A673 (cell line): ENCODE measurements around the gene C11orf21. TPM values are rescaled to one million over a fixed set of nuclear protein-coding genes. Genes with fewer than 3 reads are reported as not detected.

Experiments used
- BruUV-seq: library from RNA; stranded (reverse); fragments of 400-500 nt; replicated peaks from 2 replicates; lab custom pipeline; 2021; lab: Mats Ljungman, UMichigan
- CTCF ChIA-PET: fragments of 300-600 bp; sonication (Branson Sonifier 250); formaldehyde crosslinking; loops from one replicate; lab custom pipeline; 2022; ENCODE audit warnings: antibody characterized with exemption; lab: Charles Lee
- POLR2A ChIA-PET: fragments of 300-600 bp; sonication (Branson Sonifier 250); formaldehyde crosslinking; loops from one replicate; lab custom pipeline; 2022; ENCODE audit warnings: antibody characterized with exemption; ENCODE audit not compliant: low non-redundant PET; lab: Charles Lee
- DNase-seq: peaks from one replicate; pipeline ENCODE4 v3.0.0-alpha.2; 2015; ENCODE audit warnings: low spot score
- H3K27ac ChIP-seq: fragments of 200-600 bp; sonication (generic); 2 replicates; pipeline ENCODE4 v1.5.1; 2016; ENCODE audit warnings: mixed run types, low read depth, mild to moderate bottlenecking, mixed read lengths, antibody characterized with exemption, low read length; ENCODE audit not compliant: poor library complexity, severe bottlenecking
- H3K27me3 ChIP-seq: fragments of 200-600 bp; sonication (generic); replicated peaks from 2 replicates; pipeline ENCODE4 v1.6.1; 2017; ENCODE audit warnings: mixed run types, low read depth, mild to moderate bottlenecking, mixed read lengths, antibody characterized with exemption, low read length; ENCODE audit not compliant: insufficient read depth, poor library complexity
- H3K36me3 ChIP-seq: fragments of 200-600 bp; sonication (generic); 2 replicates; pipeline ENCODE4 v1.6.1; 2016; ENCODE audit warnings: mixed run types, mild to moderate bottlenecking, mixed read lengths, antibody characterized with exemption, low read length; ENCODE audit not compliant: insufficient read depth, poor library complexity, severe bottlenecking
- H3K4me1 ChIP-seq: fragments of 200-600 bp; sonication (generic); 2 replicates; pipeline ENCODE4 v1.6.1; 2017; ENCODE audit warnings: mixed run types, mild to moderate bottlenecking, mixed read lengths, antibody characterized with exemption, low read length; ENCODE audit not compliant: insufficient read depth, poor library complexity, severe bottlenecking
- H3K4me3 ChIP-seq: fragments of 200-600 bp; sonication (generic); 2 replicates; pipeline ENCODE4 v1.5.1; 2016; ENCODE audit warnings: low read depth, mixed run types, mild to moderate bottlenecking, mixed read lengths, low read length; ENCODE audit not compliant: poor library complexity, severe bottlenecking
- H3K9me3 ChIP-seq: fragments of 200-600 bp; sonication (generic); 2 replicates; pipeline ENCODE4 v1.6.1; 2016; ENCODE audit warnings: mixed run types, low read depth, mild to moderate bottlenecking, mixed read lengths, antibody characterized with exemption, low read length; ENCODE audit not compliant: poor library complexity, severe bottlenecking
- CTCF ChIP-seq: fragments of 300-800, 200-600 bp; sonication (generic); conservative IDR thresholded peaks from 2 replicates; pipeline ENCODE4 v1.5.1; 2017; ENCODE audit warnings: low read depth, mild to moderate bottlenecking, antibody characterized with exemption, low read length, moderate library complexity, mixed read lengths
- EZH2 ChIP-seq: fragments of 200-600 bp; sonication (generic); IDR thresholded peaks from 2 replicates; pipeline ENCODE4 v1.6.1; 2017; ENCODE audit warnings: borderline replicate concordance, low read depth, mild to moderate bottlenecking, mixed read lengths, antibody characterized with exemption, low read length; ENCODE audit not compliant: poor library complexity, severe bottlenecking
- intact Hi-C: fragments of 100-400 bp; cut with micrococcal nuclease; formaldehyde crosslinking; loops from one replicate; pipeline ENCODE4 v1.10.0; 2022; ENCODE audit not compliant: unreplicated experiment
- total RNA-seq: library from RNA; stranded (reverse); gene quantifications from 2 replicates; pipeline ENCODE4 v1.2.3, GENCODE V29; 2021

Gene C11orf21
- total RNA-seq, 1 experiment from 2014 or later = not detected

- Histone ChIP-seq H3K27me3 (no peaks in the 10 kb centered on the region), H3K9me3 (no peaks in the 10 kb centered on the region), H3K27ac (no peak overlapping the region), H3K36me3 (no peaks in the 10 kb centered on the region), H3K4me1 (no peaks in the 10 kb centered on the region), H3K4me3 (no peak overlapping the region)
- TF ChIP-seq CTCF = no peak
- TF ChIP-seq EZH2 = no peak
- BruUV-seq = no TSS peak
- POLR2A ChIA-PET = no interaction called here
- intact Hi-C loops = no loop called here
- CTCF ChIA-PET = no interaction called here
- DNase-seq = no peak
These were observed 27.8 kb upstream of the C11orf21 start for GRCh38 chr11:2329551-2329950.

GRCh38 chr11:2328656-2329354, 27.1 kb upstream of the C11orf21 start:
- POLR2A ChIA-PET = no interaction called here
- TF ChIP-seq EZH2 (no peak), CTCF (no peak)
- no peak overlapping the region for H3K27ac ChIP-seq
- H3K4me3 ChIP-seq = no peak overlapping the region
- CTCF ChIA-PET = no interaction called here
- BruUV-seq = no TSS peak
- H3K9me3 ChIP-seq = no peaks in the 10 kb centered on the region
- no peaks in the 10 kb centered on the region for H3K27me3 ChIP-seq
- intact Hi-C loops = no loop called here
- DNase-seq = no peak
- H3K4me1 ChIP-seq = no peaks in the 10 kb centered on the region
- no peaks in the 10 kb centered on the region for H3K36me3 ChIP-seq

DNA sequence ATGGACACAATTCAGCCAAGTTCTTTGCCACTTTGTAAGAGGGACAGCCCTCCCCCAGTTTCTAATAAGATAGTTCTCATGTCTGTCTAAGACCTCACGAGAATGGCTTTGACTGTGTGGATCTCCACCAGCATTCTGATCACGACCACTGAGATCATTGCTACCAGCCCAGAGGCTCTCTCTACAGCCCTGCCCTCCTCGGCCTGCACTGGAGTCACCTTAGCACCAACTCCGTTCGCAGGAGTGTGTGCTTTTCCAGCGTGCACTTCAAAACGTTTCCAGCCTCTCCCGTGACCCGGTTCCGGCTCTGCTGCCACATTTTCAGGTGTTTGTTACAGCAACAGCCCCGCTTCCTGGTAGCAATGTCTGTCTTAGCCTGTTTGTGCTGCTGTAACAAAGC, 26.3 kb upstream of the C11orf21 start:
- no peaks in the 10 kb centered on the region for H3K4me1 ChIP-seq
- TF ChIP-seq CTCF = no peak
- TF ChIP-seq EZH2 = no peak
- no peaks in the 10 kb centered on the region for H3K36me3 ChIP-seq
- DNase-seq = no peak
- no TSS peak for BruUV-seq
- no peak overlapping the region for H3K27ac ChIP-seq
- CTCF ChIA-PET = no interaction called here
- POLR2A ChIA-PET = no interaction called here
- no peaks in the 10 kb centered on the region for H3K9me3 ChIP-seq
- H3K4me3 ChIP-seq = no peak overlapping the region
- intact Hi-C loops = no loop called here
- H3K27me3 ChIP-seq = no peaks in the 10 kb centered on the region
